ENCODE results near the gene TLR5.

The TLR5 gene

DNA sequence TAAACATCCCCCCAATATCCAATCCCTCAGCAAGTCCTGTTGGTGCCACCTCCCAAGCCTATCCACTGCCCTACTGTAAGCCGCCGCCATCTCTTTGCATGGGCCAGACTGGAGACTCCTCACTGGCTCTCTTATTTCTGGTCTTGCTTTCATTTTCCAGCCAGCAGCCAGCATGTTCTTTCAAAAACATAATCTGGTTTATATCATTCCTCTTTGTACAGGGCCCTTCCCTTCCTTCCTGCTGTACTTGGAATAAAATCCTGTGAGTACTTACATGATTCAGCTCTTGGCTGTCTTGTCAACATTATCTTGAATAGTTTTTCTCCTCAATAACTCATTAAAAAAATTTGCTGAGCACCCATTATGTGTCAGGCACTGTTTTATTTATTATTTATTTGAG lies 28.2 kb downstream of the TLR5 start:
- no peak for DNase-seq (ENCODE audit: low read depth in 2 of 2)

GRCh38 chr1:223110952-223111351 lies 32.1 kb downstream of the TLR5 start:
- no peak for DNase-seq (ENCODE audit: low read depth in 2 of 2)

- DNase-seq (ENCODE audit: low read depth in 2 of 2): no peak
Observed at GRCh38 chr1:223109581-223110026, 33.4 kb downstream of the TLR5 start.

DNA sequence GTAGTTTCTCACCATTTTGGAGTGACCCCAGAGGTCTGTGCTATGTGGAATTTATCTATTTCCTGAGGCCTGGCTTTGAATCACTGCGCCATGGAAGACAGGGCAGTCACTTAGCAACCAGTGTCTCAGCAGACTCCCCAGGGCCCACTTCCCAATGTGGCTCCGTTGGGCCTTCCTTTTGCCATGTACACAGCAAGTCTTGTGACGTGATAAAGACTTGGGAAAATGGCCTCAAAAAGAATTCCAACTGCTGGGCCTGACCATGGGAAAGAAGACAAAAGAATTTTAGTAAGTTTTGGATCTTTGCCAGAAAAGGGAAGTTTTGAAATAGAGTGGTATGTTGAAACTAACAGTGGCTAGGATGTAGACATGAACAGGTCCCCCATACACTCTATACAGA lies 36.2 kb downstream of the TLR5 start:
- DNase-seq (ENCODE audit: low read depth in 2 of 2): no peak

- DNase-seq (ENCODE audit: low read depth in 2 of 2): no peak
Observed at GRCh38 chr1:223105568-223105967, 37.5 kb downstream of the TLR5 start.

DNA sequence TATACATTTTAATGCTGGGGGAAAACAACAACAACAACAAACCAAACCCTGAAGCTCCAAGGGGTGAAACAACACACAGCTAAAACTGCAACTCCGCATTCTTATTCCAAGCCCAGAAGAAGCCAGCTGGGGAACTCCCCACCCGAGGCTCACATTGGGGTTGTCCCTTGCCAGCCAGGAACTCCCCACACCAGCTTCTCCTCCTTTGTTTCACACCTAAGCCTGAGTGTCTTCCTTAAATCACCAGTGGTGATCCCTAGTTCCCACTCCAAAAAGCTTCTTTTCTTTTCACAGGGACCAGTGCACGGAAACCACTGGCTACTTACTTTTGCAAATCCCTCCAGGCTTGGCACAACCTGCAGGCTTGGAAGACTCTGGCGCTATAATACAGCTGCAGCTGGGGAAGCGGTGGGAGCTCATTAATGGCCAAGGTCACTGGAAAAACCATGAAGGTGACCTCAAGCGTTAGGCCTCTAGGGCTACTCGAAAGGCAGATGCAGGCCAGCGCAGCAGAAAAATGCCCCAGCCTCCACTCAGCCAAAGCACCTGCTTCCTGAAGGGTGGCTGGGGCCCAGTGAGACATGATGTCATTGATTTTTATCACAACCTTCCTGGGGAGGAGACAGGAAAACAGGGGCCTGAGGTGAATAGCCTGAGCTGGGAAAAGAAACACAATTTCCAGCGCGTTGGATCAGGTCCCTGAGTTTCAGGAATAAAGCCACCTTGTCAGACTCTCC lies 40.1 kb downstream of the TLR5 start:
- no peak for DNase-seq (ENCODE audit: low read depth in 2 of 2)

DNA sequence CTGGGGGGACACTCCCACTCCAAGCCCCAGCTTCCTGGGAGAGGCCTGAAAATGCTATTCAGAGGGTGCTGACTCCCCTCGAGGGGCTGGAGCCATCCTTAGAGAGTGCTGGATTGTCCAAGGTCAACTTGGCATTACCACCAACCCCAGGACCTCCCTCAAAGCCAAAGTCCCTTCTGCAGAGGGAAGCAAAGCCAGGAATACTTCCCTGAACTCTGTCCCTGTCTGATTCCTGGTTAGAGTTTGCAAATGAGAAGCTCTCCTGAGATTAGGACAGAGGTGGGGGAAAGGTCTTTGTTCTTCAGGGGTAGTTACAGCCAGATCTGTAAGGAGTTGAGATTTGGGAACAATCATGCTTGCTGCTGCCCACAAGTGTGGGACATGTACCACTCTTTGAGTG lies 45.3 kb downstream of the TLR5 start:
- no peak for DNase-seq (ENCODE audit: low read depth in 2 of 2)

DNA sequence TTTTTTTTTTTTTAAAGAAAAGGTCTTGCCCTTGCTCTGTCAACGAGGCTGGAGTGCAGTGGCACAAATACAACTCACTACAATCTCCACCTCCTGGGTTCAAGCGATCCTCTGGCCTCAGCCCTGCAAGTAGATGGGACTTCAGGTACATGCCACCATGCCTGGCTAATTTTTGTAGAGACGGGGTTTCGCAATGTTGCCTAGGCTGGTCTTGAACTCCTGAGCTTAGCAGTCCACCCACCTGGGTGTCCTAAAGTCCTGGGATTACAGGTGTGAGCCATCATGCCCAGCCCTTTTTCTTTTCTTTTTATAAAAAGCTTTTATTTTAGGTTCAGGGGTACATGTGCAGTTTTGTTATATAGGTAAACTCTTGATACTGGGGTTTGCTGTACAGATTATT lies 47.2 kb downstream of the TLR5 start:
- DNase-seq (ENCODE audit: low read depth in 2 of 2): no peak

DNA sequence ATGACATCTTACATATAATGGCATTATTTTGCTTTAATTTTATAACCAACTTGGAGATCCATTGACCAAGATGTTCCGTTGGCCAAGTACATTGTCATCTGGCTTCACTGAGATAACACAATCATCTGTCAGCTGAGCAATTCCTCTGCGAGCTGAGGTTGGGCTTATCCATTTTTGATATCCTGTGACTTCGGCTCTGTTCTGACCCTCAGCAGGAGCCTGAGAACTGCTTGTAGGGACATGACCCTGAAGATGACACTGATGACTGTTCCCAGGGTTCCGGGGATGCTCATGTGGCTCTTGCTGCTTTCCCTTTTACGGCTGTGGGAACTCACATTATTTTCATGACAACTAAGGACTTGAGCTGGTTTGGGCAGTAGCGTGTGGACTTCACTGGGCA lies 51.2 kb downstream of the TLR5 start:
- no peak for DNase-seq (ENCODE audit: low read depth in 2 of 2)

- DNase-seq (ENCODE audit: low read depth in 2 of 2): no peak
Observed at GRCh38 chr1:223089250-223089649, 53.8 kb downstream of the TLR5 start.

- no peak for DNase-seq (ENCODE audit: low read depth in 2 of 2)
Observed at GRCh38 chr1:223088713-223089240, 54.3 kb downstream of the TLR5 start.

- DNase-seq (ENCODE audit: low read depth in 2 of 2): no peak
Observed at GRCh38 chr1:223087291-223088255, 55.5 kb downstream of the TLR5 start.

GRCh38 chr1:223084464-223084866 lies 58.6 kb downstream of the TLR5 start:
- DNase-seq (ENCODE audit: low read depth in 2 of 2): no peak

DNA sequence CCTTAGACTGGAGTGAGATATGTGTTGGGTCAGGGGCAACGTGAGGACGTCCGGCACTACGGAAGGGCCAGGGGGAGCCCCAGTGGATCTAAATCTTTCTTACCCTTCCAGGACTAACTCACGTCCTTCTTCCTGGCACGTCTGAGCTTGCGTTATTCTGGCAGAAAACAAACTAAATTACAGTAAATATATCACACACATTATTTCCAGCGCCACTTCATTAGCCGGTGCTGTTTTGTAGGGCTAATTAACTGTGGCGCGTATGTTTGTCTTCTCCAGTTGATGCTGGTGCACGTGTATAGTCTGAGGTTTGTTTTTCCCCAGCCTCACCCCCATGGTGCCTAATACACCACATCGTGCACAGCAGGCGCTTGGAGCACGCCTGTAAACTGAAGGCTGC lies 59.2 kb downstream of the TLR5 start:
- DNase-seq (ENCODE audit: low read depth in 2 of 2): no peak

DNA sequence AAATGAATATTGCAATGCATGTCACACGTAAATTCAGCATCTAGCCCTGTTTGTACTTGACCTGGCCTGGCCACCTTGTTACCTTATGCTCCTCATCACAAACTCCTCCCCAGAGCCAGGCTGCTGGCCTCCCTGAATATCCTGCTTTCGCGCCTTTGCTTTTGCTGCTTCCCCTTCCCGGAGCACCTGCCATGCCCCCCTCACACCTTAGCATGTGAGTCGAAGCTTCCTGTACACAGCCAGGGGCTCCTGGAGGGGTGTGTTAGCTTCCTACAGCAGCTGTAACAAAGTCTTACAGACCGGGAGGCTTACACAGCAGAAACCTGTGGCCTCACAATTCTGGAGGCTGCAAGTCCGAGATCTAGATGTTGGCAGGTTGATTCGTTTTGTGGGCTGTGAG lies 60.1 kb downstream of the TLR5 start:
- DNase-seq (ENCODE audit: low read depth in 2 of 2): no peak

- DNase-seq (ENCODE audit: low read depth in 2 of 2): peak; percentile 47 to 64
Observed at GRCh38 chr1:223081181-223081994, 61.7 kb downstream of the TLR5 start.

- DNase-seq (ENCODE audit: low read depth in 2 of 2): no peak
Observed at GRCh38 chr1:223079498-223079897, 63.5 kb downstream of the TLR5 start.

- no peak for DNase-seq (ENCODE audit: low read depth in 2 of 2)
Observed at GRCh38 chr1:223077247-223077833, 65.7 kb downstream of the TLR5 start.

DNA sequence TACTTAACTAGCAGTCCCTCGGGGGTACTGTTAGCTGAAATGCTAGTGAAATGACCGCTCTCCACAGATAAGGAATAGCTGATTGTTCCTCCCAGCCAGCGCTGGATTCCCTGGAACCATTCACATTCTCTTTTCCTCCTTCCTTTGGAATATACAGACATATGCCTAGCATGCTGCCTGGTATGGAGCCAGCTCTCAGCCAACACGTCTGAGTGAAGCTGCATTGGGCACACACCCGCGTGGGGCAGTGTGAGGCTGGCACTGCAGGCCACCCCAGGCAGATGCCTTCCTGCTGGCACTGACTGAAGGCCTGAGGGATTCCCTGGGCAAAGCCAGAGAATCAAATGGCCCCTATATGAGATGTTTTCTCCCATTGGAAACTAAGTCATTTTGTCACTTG lies 66.7 kb downstream of the TLR5 start:
- DNase-seq (ENCODE audit: low read depth in 2 of 2): no peak

- DNase-seq (ENCODE audit: low read depth in 2 of 2): no peak
Observed at GRCh38 chr1:223075834-223076233, 67.2 kb downstream of the TLR5 start.

Measured in stimulated activated CD4-positive, alpha-beta T cell treated with anti-CD3 and anti-CD28 coated beads, Interleukin-12 subunit alpha, Interleukin-12 subunit beta, amount 100 ng/mL, for 24 hours (primary cell).